ENCODE measurements around the gene OSBPL10.

- TF ChIP-seq, protein P1, sequence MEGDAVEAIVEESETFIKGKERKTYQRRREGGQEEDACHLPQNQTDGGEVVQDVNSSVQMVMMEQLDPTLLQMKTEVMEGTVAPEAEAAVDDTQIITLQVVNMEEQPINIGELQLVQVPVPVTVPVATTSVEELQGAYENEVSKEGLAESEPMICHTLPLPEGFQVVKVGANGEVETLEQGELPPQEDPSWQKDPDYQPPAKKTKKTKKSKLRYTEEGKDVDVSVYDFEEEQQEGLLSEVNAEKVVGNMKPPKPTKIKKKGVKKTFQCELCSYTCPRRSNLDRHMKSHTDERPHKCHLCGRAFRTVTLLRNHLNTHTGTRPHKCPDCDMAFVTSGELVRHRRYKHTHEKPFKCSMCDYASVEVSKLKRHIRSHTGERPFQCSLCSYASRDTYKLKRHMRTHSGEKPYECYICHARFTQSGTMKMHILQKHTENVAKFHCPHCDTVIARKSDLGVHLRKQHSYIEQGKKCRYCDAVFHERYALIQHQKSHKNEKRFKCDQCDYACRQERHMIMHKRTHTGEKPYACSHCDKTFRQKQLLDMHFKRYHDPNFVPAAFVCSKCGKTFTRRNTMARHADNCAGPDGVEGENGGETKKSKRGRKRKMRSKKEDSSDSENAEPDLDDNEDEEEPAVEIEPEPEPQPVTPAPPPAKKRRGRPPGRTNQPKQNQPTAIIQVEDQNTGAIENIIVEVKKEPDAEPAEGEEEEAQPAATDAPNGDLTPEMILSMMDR (conservative IDR thresholded peaks at IDR 0.05 in 1 of 2, IDR thresholded peaks at IDR 0.05 in 1 of 2; ENCODE audit: extremely low read depth in 1 of 2, insufficient read depth in 1 of 2, low read depth in 1 of 2, low read length in 2 of 2), result no peak
- no peak for TF ChIP-seq EZH2 (IDR thresholded peaks at IDR 0.05; ENCODE audit: borderline replicate concordance, low read length)
These were observed 230.7 kb downstream of the OSBPL10 start for GRCh38 chr3:31750341-31750740.

Data from mammary epithelial cell (primary cell).